T47D (cell line): ENCODE measurements around the gene CLEC1A.

Source experiments
- DNase-seq, 2 experiments: peaks; one replicate each; pipeline versions ENCODE4 v3.0.0 to v3.0.0-alpha.2; 2011 to 2012; ENCODE audit warnings: low read depth in 1 of 2, low spot score in 1 of 2
- JUND ChIP-seq: IDR thresholded peaks from 2 replicates; pipeline ENCODE4 v1.6.1; 2012; ENCODE audit warnings: low read depth
- in situ Hi-C: cut with HindIII; loops from 2 replicates; pipeline ENCODE4 v1.10.0; 2016; ENCODE audit warnings: low sequenced_read_pairs, low pct_unique_long_range_greater_than_20kb

CLEC1A gene

DNA sequence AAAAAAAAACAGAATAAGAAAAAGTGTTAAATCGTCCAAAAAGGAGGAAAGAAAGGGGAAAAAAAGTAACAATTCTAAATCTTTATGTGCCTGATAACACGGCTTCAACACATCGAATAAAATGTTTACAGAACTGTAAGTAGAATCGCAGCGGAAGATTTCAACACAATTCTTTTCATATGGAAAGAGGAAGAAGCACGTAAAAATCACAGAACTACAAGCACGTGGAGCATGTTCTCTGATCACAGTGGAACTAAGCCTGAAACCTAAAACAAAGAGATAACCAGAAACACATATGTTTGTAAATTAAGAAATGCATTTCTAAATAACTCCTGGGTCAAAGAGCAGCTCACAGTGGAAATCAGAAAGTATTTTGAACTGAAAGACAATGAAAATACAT, 22.5 kb upstream of the CLEC1A start:
- DNase-seq = no peak
- no peak for TF ChIP-seq JUND
- in situ Hi-C loops = no loop called here

DNA sequence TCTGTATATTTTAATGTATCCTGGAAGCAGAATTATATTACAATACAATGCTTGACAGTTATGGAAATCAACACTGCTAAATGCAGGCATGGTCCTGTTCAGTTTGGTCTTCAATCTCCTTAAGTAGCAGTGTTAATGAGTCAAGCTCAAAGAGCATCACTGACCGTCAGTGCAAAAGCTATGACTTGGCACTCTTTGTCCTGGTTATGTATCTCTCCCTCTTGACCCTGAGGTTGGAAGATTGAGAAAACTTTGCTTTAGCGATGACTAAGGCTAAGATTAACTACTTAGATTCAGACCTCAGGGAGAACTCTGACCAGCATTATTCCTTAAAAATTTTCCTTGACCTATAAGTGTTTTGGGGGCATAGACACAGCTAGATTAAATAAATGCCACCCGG, 20.3 kb upstream of the CLEC1A start:
- TF ChIP-seq JUND = no peak
- in situ Hi-C loops = no loop called here
- no peak for DNase-seq

DNA sequence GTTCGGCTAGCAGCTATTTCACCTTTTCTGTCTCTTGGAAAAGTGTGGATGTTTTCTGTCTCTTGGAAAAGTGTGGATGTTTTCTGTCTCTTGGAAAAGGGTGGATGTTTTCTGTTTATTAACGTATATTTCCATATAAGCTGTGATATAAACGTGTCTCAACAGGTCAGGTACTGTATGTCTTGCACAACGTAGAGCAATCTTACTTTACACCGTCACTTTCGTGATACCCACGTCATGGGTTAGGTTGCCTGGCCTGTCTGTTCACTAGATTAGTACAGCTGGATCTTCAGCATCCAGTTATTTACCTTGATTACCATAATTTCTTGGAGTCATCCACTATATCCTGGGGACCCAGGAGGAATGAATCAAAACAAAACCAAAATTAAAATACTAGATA, 17.1 kb upstream of the CLEC1A start:
- TF ChIP-seq JUND = no peak
- in situ Hi-C loops = no loop called here
- DNase-seq = no peak

DNA sequence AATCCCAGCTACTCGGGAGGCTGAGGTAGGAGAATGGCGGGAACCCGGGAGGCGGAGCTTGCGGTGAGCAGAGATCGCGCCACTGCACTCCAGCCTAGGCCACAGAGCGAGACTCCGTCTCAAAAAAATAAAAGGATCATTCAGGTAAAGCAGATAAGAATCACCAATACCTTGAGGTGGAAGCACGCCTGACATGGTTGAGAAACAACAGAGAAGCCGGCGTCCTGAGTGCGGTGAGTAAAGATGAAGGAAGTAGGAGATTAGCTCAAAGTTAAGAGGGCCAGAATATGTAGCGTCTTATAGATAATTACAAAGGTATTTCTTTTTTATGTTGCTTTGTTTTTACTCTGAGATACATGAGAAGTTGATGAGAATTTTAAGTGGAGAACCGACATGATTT, 16.5 kb upstream of the CLEC1A start:
- no peak for TF ChIP-seq JUND
- in situ Hi-C loops = no loop called here
- no peak for DNase-seq

DNA sequence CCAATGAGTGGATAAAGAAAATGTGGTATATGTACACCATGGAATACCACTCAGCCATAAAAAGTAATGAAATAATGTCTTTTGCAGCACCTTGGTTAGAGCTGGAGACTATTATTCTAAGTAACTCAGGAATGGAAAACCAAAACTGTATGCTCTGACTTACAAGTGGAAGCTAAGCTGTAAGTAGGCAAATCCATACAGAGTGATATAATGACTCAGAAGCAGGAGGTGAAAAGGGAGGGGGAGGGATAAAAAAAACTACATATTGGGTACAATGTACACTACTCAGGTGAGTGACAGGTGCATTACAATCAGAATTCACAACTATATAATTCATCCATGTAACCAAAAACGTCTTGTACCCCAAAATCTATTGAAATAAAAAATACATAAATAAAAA, 15.1 kb upstream of the CLEC1A start:
- no peak for TF ChIP-seq JUND
- in situ Hi-C loops = no loop called here
- DNase-seq = no peak

DNA sequence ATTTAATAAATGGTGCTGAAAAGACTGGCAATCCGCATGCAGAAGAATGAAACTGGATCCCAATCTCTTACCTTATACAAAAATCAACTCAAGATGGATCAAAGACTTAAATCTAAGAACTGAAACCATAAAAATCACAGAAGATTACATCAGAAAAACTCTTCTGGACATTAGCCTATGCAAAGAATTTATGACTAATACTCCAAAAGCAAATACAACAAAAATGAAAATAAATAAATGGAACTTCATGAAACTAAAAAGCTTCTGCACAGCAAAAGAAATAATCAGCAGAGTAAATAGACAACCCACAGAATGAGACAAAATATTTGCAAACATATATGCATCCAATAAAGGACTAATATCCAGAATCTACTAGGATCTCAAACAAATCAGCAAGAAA, 14.3 kb upstream of the CLEC1A start:
- no peak for DNase-seq
- in situ Hi-C loops = no loop called here
- no peak for TF ChIP-seq JUND

DNA sequence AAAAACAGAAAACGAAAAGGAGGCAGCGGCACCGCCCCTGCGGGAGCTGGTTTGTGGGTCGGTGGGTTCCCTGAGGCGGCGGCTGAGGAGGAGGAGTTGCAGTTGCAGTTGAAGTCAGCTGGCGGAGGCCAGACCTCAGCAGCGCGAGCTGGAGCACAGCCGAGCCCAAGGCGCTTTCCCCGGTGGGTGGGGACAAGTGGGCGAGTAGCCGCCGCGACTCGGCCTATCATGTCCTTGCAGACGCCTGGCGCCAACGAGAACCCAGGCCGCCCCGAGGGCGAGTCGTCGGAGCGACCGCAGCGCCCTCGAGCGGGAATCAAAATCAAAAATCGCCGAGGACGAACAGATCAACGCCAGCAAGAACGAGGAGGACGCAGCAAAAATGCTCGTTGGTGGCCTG, 12.7 kb upstream of the CLEC1A start:
- in situ Hi-C loops = no loop called here
- TF ChIP-seq JUND = no peak
- no peak for DNase-seq

DNA sequence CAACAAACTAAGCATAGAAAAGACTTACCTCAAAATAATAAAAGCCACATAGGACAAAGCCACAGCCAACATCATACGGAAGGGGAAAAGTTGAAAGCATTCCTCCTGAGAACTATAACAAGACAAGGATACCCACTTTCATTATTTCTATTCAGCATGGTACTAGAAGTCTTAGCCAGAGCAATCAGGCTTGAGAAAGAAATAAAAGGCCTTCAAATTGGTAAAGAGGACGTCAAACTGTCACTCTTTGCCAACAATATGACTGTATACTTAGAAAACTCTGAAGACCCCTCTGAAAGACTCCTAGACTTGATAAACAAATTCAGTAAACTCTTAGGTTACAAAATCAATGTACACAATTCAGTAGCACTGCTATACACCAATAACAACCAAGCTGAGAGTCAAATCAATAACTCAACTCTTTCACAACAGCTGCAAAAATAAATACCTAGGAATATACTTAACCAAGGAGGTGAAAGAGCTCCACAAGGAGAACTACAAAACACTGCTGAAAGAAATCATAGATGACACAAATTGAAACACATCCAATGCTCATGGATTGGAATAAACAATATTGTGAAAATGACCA, 11.6 kb upstream of the CLEC1A start:
- in situ Hi-C loops = no loop called here
- no peak for TF ChIP-seq JUND

DNA sequence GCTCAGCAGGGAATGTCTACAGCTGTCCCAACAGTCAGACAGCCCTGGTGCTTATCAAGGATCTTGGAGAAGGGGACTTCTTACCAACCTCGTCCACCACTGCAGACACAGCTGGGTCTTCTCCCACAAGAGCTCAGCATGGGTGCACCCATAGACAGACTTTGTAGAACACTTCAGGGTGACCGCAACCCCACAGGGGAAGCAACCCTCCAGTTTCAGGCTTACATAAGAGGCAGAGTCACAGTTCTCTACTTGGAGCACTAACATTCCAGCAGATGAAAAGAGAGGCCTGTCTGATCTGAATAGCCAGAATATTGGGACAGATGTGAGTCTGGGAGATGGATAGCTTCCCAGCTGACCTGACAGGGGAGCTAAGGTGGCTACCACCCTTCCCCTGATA, 3.5 kb upstream of the CLEC1A start:
- DNase-seq = no peak
- no peak for TF ChIP-seq JUND
- in situ Hi-C loops = no loop called here

More for the DNA sequence above, 11.6 kb upstream of the CLEC1A start:
- no peak for DNase-seq

DNA sequence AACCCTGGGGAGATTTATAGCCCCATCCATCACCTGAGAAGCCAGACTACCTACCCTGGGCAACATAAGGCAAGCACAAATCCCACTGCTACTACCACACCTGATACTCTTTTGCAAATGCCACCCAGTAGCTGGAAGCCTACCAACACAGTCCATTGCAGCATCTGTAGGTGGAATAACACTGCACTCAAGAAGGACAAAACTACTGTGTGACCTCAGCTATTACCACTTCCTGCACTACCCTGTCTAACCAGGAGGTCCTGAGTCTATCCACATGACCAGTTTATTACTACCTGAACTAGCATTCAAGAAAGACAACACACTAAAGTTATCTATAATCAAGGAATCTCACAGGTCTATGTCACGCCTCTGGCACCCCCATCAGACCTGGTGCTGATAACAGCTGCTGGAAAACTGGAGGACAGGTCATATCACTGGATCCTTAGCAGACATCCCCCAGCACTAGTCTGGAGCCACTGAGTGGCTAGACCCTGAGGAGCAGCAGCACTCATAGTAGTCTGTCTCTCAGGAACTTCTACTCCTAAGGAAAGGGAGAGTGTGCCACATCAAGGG, 2.9 kb upstream of the CLEC1A start:
- TF ChIP-seq JUND = no peak
- DNase-seq = no peak
- in situ Hi-C loops = no loop called here

DNA sequence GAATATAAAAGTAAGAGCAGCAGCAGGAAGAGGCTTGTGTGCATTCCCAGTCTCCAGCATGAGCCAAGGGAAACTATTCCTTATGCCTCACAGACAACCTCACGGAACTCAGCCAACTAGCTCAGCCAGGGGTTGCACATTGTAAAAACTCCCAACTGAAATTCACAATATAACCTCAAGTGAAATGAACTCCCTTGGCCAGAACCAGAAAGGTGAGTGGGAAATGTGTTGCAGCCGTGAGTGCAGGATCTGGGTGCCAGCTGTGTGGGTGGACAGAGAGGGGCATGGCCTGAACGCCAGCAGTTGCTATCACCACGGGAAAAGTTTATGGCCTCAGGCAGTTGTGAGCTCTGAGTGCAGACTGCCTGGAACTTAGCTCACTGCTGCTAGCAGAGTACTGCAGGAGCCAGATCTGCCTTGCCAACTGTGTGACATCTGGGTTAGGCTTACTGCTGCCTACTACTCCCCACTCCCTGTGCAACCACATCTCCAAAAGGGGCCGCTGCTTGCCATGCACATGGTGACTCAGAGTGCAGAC, 2.3 kb upstream of the CLEC1A start:
- DNase-seq = peak in 1 of 2 experiments; percentile 5

DNA sequence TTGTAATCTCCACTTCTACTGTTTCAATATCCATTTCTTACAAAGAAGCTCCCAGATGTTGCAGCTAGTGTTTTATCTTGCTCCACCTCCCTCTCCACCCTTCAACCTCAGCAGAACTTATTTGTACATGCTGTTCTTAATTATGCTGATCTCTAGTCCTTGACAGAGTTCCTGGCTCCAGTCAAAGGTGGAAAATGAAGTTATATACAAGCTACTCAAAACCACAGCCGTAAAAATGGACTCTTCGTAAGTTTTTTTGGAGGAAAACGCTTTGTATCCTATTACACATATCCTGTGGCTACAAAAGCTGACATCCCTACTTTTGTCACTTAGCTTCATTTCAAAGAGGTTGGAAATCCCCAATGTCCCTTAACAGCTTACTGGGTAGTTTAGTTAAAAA, 1.3 kb downstream of the CLEC1A start:
- in situ Hi-C loops = no loop called here
- no peak for DNase-seq
- TF ChIP-seq JUND = no peak

More for the DNA sequence above, 2.3 kb upstream of the CLEC1A start:
- no peak for TF ChIP-seq JUND
- in situ Hi-C loops = no loop called here

DNA sequence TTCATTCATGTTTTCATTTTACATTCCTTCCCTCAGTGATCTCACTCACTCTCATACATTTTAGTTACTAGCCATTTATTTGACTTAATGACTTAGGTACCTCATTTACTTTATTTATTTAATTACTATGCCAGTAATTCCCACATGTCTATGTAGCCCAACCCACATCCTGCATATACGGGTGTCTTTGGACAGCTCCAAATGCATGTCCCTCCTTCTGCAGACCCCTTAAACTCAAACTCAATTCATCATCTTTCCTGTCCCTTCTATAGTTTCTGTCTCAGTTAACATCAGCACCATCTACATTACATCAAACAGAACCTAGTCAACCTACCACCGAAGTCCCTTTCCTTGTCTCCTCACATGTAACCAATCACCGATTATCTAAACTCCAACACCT, 2.8 kb downstream of the CLEC1A start:
- DNase-seq = no peak
- in situ Hi-C loops = no loop called here
- no peak for TF ChIP-seq JUND
